Embryonic facial prominence (tissue), 1 donor: Measurements from ENCODE around the gene EBF4.
"Not testable (repeated sequence)": the region's sequence is repeated elsewhere in the genome, so short reads cannot be mapped to it uniquely, and the experiment has no call there.

ENCODE experiments used
- DNase-seq: peaks from one replicate; pipeline ENCODE4 v3.0.0-alpha.2; 2016; ENCODE audit errors: extremely low spot score

Gene EBF4

DNA sequence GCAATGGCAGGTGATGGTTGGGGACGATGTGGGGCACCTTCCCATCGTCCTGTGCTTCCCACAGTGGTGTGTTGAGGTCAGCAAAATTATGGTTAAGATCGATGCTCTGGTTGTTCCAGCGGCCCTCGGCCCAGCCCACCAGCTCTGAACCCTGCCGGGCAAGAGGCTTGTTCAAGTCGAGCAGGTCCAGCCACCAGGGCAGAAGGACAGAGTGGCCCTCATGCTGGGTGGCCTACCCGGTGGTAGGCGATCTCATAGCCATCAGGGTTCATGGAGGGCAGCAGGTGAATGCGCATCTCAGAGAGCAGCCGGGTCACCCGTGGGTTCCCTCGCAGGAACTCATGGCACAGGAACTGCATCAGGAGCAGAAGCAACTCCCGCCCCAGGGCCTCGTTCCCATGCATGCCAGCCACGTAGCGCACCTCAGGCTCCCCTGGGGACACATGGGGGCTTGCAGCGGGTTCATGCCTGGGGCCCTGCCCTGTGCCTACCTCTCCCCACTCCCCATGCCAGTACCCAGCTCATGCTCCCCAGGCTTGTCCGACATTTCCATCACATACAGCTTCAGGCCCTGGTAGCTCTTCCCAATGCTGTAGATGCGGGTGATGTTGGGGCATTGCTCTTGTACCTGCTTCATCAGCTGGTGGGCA, 103.6 kb downstream of the EBF4 start:
- DNase-seq: no peak

- DNase-seq: no peak
Observed at GRCh38 chr20:2797136-2797983, 104.8 kb downstream of the EBF4 start.

GRCh38 chr20:2798095-2798805, 105.7 kb downstream of the EBF4 start:
- DNase-seq: no peak

DNA sequence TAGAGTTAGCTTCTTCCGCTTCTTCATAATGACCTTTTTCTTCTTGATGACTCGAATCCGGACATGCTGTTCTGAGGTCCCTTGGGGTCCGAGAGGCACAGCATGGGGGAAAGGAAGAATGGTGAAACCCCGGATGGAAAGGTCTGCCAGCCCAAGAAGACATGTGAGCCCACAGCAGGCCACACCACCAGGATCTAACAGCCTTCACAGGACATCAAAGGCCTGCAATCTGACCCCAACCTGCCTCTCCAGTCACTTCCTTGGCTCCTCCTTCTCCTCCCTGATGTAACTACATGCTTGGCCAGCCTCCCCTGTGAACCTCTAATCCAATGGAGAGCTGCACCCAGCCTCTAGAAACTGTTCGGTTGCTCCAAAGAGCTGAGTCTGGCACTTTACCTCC, 106.2 kb downstream of the EBF4 start:
- no peak for DNase-seq

- DNase-seq: no peak
Observed at GRCh38 chr20:2799271-2799670, 106.7 kb downstream of the EBF4 start.

DNA sequence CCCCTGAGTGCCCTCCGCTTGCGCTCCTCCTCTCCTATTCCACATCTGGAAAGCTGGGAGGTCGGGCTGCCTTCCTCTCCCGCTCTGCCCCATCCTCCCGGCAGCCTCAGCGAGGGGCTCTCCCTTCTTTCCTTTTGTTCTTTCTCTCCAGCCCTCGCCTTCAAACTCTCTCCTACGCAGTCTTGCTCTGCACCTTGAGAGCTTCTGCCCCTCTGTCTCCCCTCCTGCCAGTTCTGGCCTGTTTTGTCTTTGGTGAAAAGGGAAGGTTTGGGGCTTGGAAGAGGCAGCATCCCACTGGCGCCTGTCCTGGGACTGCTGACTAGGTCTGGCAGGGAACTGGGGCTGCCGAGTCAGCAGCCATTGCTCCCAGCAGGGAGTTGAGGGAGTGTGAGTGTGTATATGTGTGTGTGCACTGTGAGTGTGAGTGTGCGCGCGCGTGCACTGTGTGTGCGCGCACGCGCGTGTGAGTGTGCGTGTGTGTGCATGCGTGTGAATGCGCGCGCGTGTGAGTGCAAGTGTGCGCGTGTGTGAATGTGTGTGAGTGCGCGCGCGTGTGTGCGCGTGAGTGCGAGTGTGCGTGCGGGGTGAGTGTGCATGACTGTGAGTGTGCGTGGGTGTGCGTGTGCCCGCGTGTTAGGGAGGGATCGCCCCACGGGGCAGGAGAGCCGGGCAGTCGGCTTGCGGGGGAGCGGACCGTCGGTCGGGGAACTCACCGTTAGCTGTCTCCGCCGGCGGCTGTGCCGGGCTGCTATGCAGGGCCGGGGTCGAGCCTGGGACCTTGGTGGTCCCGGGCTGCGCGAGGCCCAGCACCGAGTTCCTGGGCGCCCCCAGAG, 107.3 kb downstream of the EBF4 start:
- DNase-seq: no peak

DNA sequence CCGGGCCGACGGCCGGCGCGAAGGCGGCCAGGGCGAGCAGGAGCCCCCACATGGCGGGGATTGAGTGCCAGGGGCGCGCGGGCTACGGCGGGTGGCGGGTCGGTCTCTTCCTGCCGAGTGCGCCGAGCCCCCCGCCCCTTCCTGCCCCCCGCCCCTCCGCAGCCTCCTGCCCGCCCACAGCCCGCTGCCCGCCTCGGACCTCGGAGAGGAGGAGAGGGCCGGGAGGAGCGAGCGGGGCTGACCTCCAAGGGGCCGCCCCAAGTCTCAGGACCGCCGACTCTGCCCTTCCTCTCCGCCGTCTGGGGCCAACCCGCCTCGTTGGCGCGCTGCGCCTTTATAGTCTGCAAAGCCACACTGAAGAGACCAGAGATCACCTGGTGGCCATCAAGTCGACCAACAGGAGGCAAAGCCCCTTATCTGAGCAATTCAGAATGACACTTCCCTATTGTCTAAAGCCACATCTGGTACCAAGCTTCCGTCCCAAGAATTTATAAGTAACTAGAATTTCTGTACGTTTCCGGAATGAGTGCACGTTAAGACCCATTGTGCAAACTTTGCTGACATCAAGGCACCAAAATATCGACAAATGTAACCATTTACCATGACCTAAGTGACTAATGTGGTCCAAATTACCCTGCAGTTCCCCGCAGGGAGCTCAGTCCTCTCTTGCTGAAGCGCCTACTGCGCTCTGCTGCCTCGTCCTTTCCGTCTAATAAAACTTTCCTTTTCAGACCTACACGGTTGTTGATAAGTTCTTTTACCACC, 108.1 kb downstream of the EBF4 start, which contains the start of gene CPXM1:
Gene CPXM1 (minus strand): TSS at position 107 of the 765 bp plus-strand sequence. CDS start 55 bp downstream, at position 52.
- no peak for DNase-seq

GRCh38 chr20:2801286-2801728, 108.7 kb downstream of the EBF4 start:
- DNase-seq: no peak

GRCh38 chr20:2804041-2804828, 111.7 kb downstream of the EBF4 start:
- DNase-seq: no peak

DNA sequence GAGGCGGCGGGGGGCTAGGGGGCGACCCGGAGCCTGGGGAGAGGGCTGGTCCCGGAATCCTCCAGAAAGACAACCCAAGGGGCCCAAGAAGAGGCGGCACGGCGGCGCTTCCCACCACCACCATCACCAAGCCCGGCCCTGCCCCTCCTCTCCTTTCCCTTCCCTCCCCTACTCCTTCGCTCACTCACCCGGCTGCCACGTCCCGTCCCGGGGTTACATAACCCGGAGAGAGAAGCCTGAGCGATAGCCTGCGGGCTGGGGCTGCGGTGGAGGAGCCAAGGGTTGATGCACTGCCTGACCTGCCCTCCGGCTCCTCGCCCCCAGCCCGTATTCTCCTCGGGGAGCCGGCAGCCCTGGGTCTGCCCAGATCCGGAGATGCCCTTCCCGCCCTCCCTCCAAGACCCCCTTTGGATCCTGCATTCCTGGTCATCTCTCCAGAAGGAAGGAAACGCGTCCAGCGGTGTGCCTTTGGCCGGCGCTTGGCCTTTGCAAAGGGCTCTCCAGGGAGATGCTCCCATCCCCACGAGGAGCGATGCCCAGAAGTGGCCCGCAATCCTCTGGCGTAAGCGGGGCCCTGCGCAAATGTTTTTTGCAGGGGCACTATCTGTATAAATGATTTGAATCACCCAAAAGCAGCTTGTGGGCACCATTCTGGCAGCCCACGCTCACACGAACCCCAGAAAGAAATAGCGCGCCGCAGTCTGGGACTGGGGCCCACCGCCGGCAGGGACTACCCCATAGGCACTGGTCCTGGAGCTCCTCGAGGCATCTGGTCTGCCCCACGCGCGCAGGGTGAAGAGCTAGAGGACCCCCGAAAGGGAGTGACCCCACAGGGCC, 112.5 kb downstream of the EBF4 start:
- no peak for DNase-seq

DNA sequence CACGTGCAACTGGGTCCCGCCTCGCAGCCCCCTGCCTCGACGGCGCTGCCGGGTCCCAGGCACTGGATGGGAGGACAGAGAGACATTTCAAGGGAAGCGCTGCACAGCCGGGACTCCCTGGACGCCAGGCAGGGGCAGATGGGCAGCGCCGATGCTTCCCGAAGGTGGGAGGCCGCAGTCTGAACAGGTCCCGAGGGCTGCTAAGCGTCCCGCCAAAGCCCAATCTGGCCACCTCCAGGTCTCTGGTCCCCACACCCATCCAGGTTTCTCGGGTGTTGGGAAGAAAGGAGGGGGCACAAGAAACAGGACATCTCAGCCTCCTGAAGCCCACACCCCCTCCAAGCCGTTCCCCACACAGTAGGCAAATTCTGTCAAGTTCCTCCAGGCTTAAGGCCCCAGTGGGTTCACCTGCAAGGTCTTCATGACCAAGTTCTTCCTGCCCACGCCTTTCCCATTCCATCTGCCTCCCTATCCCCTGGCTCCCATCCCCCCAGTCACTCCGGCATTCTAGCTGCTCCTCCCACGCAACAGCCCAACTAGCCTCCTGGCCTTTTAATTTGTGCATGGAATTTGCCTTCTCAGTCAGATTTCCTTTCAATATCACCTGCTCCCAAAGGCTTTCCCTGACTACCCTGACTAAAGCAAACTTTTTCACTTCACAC, 113.2 kb downstream of the EBF4 start:
- DNase-seq: no peak

- no peak for DNase-seq
Observed at GRCh38 chr20:2806351-2806701, 113.7 kb downstream of the EBF4 start.

DNA sequence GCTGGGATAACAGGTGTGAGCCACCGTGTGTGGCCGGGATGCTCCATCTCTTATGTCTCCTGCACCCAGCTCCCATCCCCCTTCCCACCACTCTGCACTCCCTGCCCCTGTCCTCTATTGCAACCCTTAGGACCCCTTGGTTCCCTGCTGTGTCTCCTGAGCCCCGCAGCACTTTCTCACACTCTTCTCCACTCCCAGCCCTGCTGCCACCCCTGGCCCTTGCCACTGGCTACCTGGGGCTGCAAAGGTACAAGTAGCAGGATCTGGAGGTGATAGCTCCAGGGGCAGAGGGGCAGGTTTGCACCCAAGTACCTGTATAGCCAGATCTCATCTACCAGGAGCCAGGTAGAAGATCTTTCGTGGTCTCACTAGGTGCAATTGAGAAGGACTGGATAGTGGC, 114.4 kb downstream of the EBF4 start:
- DNase-seq: no peak

GRCh38 chr20:2807929-2808328, 115.3 kb downstream of the EBF4 start:
- not testable (repeated sequence) for DNase-seq

DNA sequence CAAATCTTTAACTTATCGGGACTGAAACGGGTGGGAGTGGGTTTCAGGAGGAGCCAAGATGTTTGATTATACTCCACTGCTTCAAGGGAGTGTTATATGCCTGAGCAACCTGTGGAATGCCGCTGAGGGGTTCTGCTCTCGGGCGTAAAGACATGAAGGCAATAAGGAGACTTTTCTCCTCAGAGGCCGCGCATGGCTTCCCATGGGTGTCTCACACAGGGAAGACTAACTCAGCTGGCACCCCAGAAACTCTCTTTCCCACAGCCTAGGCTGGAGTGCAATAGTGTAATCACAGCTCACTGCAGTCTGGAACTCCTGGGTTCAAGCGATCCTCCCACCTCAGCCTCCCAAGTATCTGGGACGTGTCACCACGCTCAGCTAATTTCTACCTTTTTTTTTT, 117.1 kb downstream of the EBF4 start:
- no peak for DNase-seq
